Right atrium auricular region (tissue), 2 donors: ENCODE measurements around the gene CYP2C19. TPM values are rescaled to one million over a fixed set of nuclear protein-coding genes. Genes with fewer than 3 reads are reported as not detected.
"Not testable (repeated sequence)": the region's sequence is repeated elsewhere in the genome, so short reads cannot be mapped to it uniquely, and the experiment has no call there.

ENCODE experiments used
- DNase-seq: peaks from one replicate; pipeline ENCODE4 v3.0.0-alpha.2; 2019; ENCODE audit warnings: low spot score
- H3K27ac ChIP-seq, 2 donors: fragments of 200-600 bp; sonication (generic); 1 replicate in 1 of 2; 2 replicates in 1 of 2; pipeline ENCODE4 v1.5.1; 2016 to 2019
- H3K27me3 ChIP-seq, 2 donors: fragments of 200-600 bp; sonication (generic); one replicate each; pipeline versions ENCODE4 v1.5.1 to v1.6.0; 2017 to 2019
- H3K36me3 ChIP-seq: fragments of 200-600 bp; sonication (generic); one replicate; pipeline ENCODE4 v1.5.1; 2016
- H3K4me1 ChIP-seq, 2 donors: fragments of 200-600 bp; sonication (generic); one replicate each; pipeline versions ENCODE4 v1.5.1 to v1.6.0; 2017 to 2019
- H3K4me3 ChIP-seq, 2 donors: fragments of 200-600 bp; sonication (generic); 1 replicate in 1 of 2; 2 replicates in 1 of 2; pipeline ENCODE4 v1.5.1; 2017 to 2019; ENCODE audit warnings: mild to moderate bottlenecking in 1 of 2, moderate library complexity in 1 of 2
- H3K9me3 ChIP-seq, 2 donors: fragments of 200-600 bp; sonication (generic); one replicate each; pipeline ENCODE4 v1.5.1; 2019
- total RNA-seq, 2 donors: library from RNA; depleted of rRNA; stranded (reverse); fragments of >200 nt; gene quantifications; one replicate each; pipeline ENCODE4 v1.1.0, GENCODE V29; 2016
- TF ChIP-seq, protein P1 (sequence below), 2 donors: fragments of 200-600 bp; sonication (generic); IDR thresholded peaks; one replicate each; pipeline ENCODE4 v1.5.1; 2019; ENCODE audit warnings: antibody characterized with exemption in 2 of 2

CYP2C19 gene
- total RNA-seq, 2 donors from 2014 or later: not detected

DNA sequence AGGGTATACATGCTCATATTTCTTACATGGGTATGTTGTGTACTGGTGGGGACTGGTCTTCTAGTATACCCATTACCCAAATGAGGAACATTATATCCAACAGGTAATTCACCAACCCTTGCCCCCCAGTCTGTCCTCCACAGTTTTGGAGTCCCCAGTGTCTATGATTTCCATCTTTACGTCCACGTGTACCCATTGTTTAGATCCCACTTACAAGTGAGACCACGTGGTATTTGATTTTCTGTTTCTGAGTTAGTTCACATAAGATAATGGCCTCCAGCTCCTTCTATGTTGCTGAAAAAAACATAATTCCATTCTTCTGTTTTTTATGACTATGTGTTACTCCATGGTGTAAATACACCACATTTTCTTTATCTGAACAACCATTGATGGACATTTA is 126.6 kb downstream of the CYP2C19 start:
- no peak overlapping the region for H3K27ac ChIP-seq
- no peak for DNase-seq
- no peaks in the 10 kb centered on the region for H3K4me1 ChIP-seq
- TF ChIP-seq, protein P1, sequence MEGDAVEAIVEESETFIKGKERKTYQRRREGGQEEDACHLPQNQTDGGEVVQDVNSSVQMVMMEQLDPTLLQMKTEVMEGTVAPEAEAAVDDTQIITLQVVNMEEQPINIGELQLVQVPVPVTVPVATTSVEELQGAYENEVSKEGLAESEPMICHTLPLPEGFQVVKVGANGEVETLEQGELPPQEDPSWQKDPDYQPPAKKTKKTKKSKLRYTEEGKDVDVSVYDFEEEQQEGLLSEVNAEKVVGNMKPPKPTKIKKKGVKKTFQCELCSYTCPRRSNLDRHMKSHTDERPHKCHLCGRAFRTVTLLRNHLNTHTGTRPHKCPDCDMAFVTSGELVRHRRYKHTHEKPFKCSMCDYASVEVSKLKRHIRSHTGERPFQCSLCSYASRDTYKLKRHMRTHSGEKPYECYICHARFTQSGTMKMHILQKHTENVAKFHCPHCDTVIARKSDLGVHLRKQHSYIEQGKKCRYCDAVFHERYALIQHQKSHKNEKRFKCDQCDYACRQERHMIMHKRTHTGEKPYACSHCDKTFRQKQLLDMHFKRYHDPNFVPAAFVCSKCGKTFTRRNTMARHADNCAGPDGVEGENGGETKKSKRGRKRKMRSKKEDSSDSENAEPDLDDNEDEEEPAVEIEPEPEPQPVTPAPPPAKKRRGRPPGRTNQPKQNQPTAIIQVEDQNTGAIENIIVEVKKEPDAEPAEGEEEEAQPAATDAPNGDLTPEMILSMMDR (IDR thresholded peaks at IDR 0.05): no peak
- no peaks in the 10 kb centered on the region for H3K27me3 ChIP-seq
- no peak overlapping the region for H3K4me3 ChIP-seq
- no peaks in the 10 kb centered on the region for H3K36me3 ChIP-seq
- no peaks in the 10 kb centered on the region for H3K9me3 ChIP-seq

GRCh38 chr10:94890264-94891022 is 128.0 kb downstream of the CYP2C19 start:
- H3K9me3 ChIP-seq: no peaks in the 10 kb centered on the region
- H3K4me1 ChIP-seq: no peaks in the 10 kb centered on the region
- H3K27ac ChIP-seq: no peak overlapping the region
- DNase-seq: no peak
- H3K36me3 ChIP-seq: no peaks in the 10 kb centered on the region
- H3K27me3 ChIP-seq: no peaks in the 10 kb centered on the region
- no peak overlapping the region for H3K4me3 ChIP-seq
- TF ChIP-seq, protein P1 (IDR thresholded peaks at IDR 0.05): no peak

DNA sequence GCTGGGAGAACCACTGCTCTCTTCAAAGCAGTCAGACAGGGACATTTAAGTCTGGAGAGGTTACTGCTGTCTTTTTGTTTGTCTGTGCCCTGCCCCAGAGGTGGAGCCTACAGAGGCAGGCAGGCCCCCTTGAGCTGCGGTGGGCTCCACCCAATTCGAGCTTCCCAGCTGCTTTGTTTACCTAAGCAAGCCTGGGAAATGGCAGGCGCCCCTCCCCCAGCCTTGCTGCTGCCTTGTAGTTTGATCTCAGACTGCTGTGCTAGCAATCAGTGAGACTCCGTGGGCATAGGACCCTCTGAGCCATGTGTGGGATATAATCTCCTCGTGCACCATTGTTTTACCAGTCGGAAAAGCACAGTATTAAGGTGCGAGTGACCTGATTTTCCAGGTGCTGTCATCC is 135.9 kb downstream of the CYP2C19 start:
- H3K4me1 ChIP-seq, DNase-seq, H3K9me3 ChIP-seq, H3K4me3 ChIP-seq, H3K27ac ChIP-seq, H3K36me3 ChIP-seq, H3K27me3 ChIP-seq: not testable (repeated sequence)

DNA sequence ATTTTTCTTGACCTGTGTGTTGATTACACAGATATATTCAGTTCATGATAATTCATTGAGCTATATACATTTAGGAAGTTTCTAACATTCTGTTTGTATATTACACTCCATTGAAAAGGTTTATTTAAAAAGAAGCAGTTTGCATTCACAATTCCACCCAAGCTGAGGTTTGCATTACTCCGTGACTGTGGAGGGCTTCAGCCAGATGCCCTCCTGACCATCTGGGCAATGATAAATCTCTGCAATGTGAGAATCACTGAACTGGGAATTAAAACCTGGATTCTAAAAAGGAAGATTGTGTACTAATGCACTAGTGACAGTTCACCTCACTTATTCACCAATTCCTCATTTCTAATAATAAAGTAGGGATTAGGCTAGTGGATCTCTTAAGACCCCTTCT is 139.6 kb downstream of the CYP2C19 start:
- Histone ChIP-seq H3K36me3 (no peaks in the 10 kb centered on the region), H3K9me3 (peaks cover 0 to 3% of the 10 kb centered on the region in 2 donors), H3K4me1 (no peaks in the 10 kb centered on the region), H3K27ac (no peak overlapping the region), H3K27me3 (no peaks in the 10 kb centered on the region), H3K4me3 (no peak overlapping the region)
- TF ChIP-seq, protein P1 (IDR thresholded peaks at IDR 0.05): no peak
- no peak for DNase-seq

GRCh38 chr10:94902570-94902969 is 140.1 kb downstream of the CYP2C19 start:
- H3K9me3 ChIP-seq: peaks cover 0 to 8% of the 10 kb centered on the region in 2 donors
- H3K4me3 ChIP-seq: no peak overlapping the region
- no peaks in the 10 kb centered on the region for H3K4me1 ChIP-seq
- TF ChIP-seq, protein P1 (IDR thresholded peaks at IDR 0.05): no peak
- H3K36me3 ChIP-seq: no peaks in the 10 kb centered on the region
- DNase-seq: no peak
- H3K27ac ChIP-seq: no peak overlapping the region
- H3K27me3 ChIP-seq: no peaks in the 10 kb centered on the region

Other genes with a start within 250 kb of the CYP2C19 start
- 1 to 10 TPM in 1 of 2 donors, under 1 TPM in 1; 0.55 to 2.3 TPM for gene HELLS, start 216.9 kb upstream of the CYP2C19 start, total RNA-seq
- not detected for gene CYP2C18, start 79.0 kb upstream of the CYP2C19 start, total RNA-seq
- gene CYP2C9, start 176.0 kb downstream of the CYP2C19 start, total RNA-seq: not detected